Common myeloid progenitor, CD34-positive (primary cell): Measurements from ENCODE around the gene TNFRSF1A.

Experiments
- CTCF ChIA-PET: fragments of 350-600 bp; sonication (Branson Sonifier 250); formaldehyde crosslinking; loops from one replicate; lab custom pipeline; 2021; ENCODE audit warnings: antibody characterized with exemption; lab: Charles Lee
- POLR2A ChIA-PET: fragments of 350-600 bp; sonication (Branson Sonifier 250); formaldehyde crosslinking; loops from one replicate; lab custom pipeline; 2021; ENCODE audit warnings: antibody characterized with exemption; lab: Charles Lee
- DNase-seq, 3 donors: peaks; one replicate each; pipeline versions ENCODE4 v3.0.0 to v3.0.0-alpha.2; 2013
- H3K27ac ChIP-seq, 2 experiments: 1 replicate in 1 of 2; 2 replicates in 1 of 2; pipeline ENCODE4 v1.7.0; 2013; ENCODE audit warnings: inconsistent platforms in 2 of 2, low read length in 2 of 2, mild to moderate bottlenecking in 2 of 2, low read depth in 1 of 2, moderate library complexity in 1 of 2; ENCODE audit not compliant: severe bottlenecking in 2 of 2, insufficient read depth in 1 of 2, poor library complexity in 1 of 2
- H3K27me3 ChIP-seq, 5 experiments: replicated peaks in 2 of 5; 1 replicate in 3 of 5; 2 replicates in 2 of 5; pipeline versions ENCODE4 v1.6.1 to v1.7.0; 2013; ENCODE audit warnings: low read length in 4 of 5, mild to moderate bottlenecking in 2 of 5, moderate library complexity in 2 of 5, inconsistent platforms in 1 of 5; ENCODE audit not compliant: insufficient read depth in 5 of 5, control insufficient read depth in 4 of 5
- H3K36me3 ChIP-seq, 4 experiments: 1 replicate in 2 of 4; 2 replicates in 2 of 4; pipeline versions ENCODE4 v1.6.1 to v1.7.0; 2013; ENCODE audit warnings: low read length in 3 of 4, control low read depth in 1 of 4, mild to moderate bottlenecking in 1 of 4; ENCODE audit not compliant: control insufficient read depth in 4 of 4, insufficient read depth in 4 of 4
- H3K4me1 ChIP-seq, 4 experiments: 1 replicate in 3 of 4; 2 replicates in 1 of 4; pipeline versions ENCODE4 v1.6.1 to v1.7.1; 2013; ENCODE audit warnings: low read length in 3 of 4, mild to moderate bottlenecking in 3 of 4, control low read depth in 1 of 4, inconsistent platforms in 1 of 4, moderate library complexity in 1 of 4; ENCODE audit not compliant: control insufficient read depth in 4 of 4, insufficient read depth in 4 of 4; ENCODE audit errors: control extremely low read depth in 1 of 4
- H3K4me3 ChIP-seq, 7 experiments: 1 replicate in 4 of 7; 2 replicates in 3 of 7; pipeline versions ENCODE4 v1.5.1 to v1.7.0; 2013; ENCODE audit warnings: mild to moderate bottlenecking in 7 of 7, low read length in 6 of 7, moderate library complexity in 6 of 7, inconsistent platforms in 2 of 7, low read depth in 2 of 7, control low read depth in 1 of 7; ENCODE audit not compliant: insufficient read depth in 4 of 7, control insufficient read depth in 1 of 7; ENCODE audit errors: extremely low read depth in 1 of 7
- H3K9me3 ChIP-seq, 5 experiments: 1 replicate in 4 of 5; 2 replicates in 1 of 5; pipeline versions ENCODE4 v1.6.1 to v1.7.1; 2013; ENCODE audit warnings: low read length in 4 of 5, mild to moderate bottlenecking in 2 of 5, inconsistent platforms in 1 of 5, low read depth in 1 of 5, moderate library complexity in 1 of 5; ENCODE audit not compliant: control insufficient read depth in 4 of 5, insufficient read depth in 2 of 5; ENCODE audit errors: control extremely low read depth in 1 of 5
- WGBS: methylation state at CpG from one replicate; pipeline ENCODE4 v1.1.5; 2013; ENCODE audit not compliant: insufficient coverage; 5-methylcytosine and 5-hydroxymethylcytosine counted together

Gene TNFRSF1A

DNA sequence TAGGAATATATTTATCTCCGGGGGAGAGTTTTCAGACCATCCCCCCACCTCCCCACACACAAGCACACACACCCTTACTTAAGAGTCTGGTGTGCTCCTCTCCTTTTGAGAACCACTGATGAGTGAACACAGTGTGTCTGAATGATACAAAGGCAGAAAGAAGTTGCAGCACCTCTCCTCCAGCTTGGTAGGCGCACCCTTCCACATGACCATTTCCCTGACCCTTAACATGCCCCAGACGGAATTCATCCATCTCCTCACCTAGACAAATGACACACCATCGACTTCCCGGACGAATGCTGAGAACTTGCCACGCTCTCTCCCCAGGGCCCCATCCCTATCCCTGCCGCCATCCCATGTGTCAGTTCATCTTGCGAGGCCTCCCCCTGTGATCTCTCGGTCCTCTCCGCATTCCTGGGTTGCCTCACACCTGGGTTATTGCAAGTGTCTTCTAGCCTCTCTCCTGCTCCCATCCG lies 3.9 kb downstream of the TNFRSF1A start:
- Histone ChIP-seq H3K27ac (peak overlapping the region; percentile 74 to 96), H3K36me3 (peaks cover 4 to 45% (median 20%) of the 10 kb centered on the region in 4 experiments), H3K9me3 (no peaks in the 10 kb centered on the region), H3K4me3 (peak overlapping the region in 6 of 7 experiments; percentile 95 to 99 (median 98)), H3K4me1 (peaks cover 30 to 90% (median 84%) of the 10 kb centered on the region in 4 experiments), H3K27me3 (no peaks in the 10 kb centered on the region)
- ChIA-PET CTCF (interaction anchor here (1.1 to 12.2 kb wide), 4 partner anchors 12 to 35 kb away, joined by 3 to 84 read pairs (median 70); partner anchors contain the start of gene SCNN1A), POLR2A (no interaction called here)
- 35% methylated on average over 11 of the region's 12 CpGs for WGBS
- DNase-seq, result peak in 1 of 3 donors; percentile 51

DNA sequence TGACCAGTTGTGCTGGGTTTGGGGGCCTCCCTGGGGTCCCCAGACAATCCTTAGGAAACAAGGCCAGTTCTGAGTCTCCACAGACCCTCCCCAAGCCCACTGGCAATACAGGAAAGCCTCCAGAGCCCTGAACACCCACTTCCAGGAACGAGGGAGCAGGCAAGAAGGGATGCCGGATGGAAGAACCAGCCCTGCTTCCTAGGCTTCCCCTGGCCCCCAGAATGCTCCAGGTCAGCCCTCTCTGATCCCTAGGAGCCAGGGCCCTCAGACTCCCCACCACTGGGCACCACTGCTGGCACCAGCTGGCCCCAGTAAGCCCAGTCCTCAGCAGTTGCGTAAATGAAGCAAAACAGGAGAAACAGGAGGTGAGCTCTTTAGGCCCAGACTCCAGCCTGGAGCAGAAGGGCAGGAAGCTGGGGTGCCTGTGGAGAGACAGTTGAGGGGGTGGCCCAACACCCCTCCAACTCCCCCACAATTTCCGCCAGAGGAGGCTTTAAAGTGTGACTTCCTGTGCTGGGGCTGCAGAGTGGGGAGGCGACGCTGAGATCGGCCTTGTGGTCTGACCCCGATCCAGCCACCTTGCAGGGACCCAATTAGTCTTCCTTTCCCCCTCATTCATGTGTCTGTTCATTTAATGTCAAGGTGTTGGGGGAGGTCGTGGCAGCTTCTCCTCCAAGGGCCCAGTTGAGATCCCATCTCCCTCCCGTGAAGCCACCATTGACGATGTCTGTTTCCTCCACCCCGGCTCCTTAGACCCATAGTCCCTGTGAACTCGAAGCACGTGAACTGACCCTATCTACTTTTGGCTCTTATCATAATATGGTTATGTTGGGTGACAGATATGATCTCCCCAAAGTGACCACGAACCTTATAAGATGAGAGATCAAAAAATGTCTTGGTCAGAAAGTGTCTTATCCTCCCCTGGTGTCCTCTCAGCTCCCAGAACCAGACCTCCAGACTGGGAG lies 4.7 kb downstream of the TNFRSF1A start:
- POLR2A ChIA-PET, result interaction anchor here (0.6 to 3.7 kb wide), 11 partner anchors 8 to 773 kb away, joined by 3 to 15 read pairs (median 5); partner anchors contain the start of gene VAMP1
- H3K4me3 ChIP-seq, result peak overlapping the region; percentile 11 to 99 (median 97)
- H3K9me3 ChIP-seq, result no peaks in the 10 kb centered on the region
- peak overlapping the region; percentile 74 to 96 for H3K27ac ChIP-seq
- peaks cover 8 to 53% (median 26%) of the 10 kb centered on the region in 4 experiments for H3K36me3 ChIP-seq
- CTCF ChIA-PET, result interaction anchor here (0.7 to 12.2 kb wide), 19 partner anchors 9 to 282 kb away, joined by 3 to 84 read pairs (median 4); partner anchors contain the start of genes LTBR and SCNN1A
- DNase-seq, result peak; percentile 58 to 90 (median 87)
- peaks cover 31 to 89% (median 81%) of the 10 kb centered on the region in 4 experiments for H3K4me1 ChIP-seq
- no peaks in the 10 kb centered on the region for H3K27me3 ChIP-seq
- WGBS, result 3% methylated on average over 5 of the region's 15 CpGs

DNA sequence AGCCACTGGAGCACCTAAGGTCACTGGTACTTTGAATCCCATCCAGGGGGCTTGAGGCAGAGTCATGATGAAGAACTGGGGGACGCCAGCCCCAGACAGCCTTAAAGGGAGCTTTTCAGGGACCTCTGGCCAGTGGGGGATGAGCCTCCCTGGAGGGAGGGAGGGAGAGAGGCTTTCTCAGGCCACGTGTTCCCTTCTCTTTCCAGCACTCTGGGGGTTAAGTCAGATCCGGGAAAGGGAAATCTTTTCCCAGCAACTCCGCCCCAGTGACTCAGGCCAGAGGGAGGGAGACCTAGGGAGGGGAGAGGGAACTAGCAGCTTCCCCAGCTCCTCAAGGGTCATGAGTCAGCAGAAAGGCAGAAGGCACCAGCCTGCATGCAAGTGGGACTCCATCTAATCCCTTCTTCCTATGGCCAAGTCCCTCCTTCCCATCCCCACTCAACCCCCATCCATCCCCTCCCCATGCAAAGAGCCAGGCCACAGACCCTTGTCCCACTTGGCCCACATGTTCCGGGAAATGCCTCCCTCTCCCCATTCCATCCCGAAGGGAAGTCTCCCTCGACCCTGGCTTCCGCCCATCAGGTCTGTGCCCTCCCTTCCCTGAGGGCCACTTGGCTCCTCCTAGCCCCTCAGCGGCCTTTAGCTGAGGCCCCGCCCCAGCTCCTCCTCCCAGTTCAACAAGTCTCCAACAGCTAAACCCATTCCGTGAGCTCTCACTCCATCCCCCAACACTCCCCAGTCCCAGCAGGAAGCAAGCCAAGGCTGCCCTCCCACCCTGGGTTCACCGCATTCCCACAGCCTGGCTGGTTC lies 5.6 kb downstream of the TNFRSF1A start:
- 2% methylated on average over 9 of the region's 12 CpGs for WGBS
- POLR2A ChIA-PET, result interaction anchor here (0.5 to 3.7 kb wide), 12 partner anchors 9 to 774 kb away, joined by 3 to 15 read pairs (median 4); partner anchors contain the start of gene VAMP1
- CTCF ChIA-PET, result interaction anchor here (0.6 to 12.2 kb wide), 26 partner anchors 10 to 281 kb away, joined by 3 to 84 read pairs (median 4); partner anchors contain the start of genes LTBR and SCNN1A
- Histone ChIP-seq H3K27me3 (no peaks in the 10 kb centered on the region), H3K36me3 (peaks cover 9 to 60% (median 31%) of the 10 kb centered on the region in 4 experiments), H3K4me3 (peak overlapping the region; percentile 11 to 99 (median 97)), H3K4me1 (peaks cover 30 to 85% (median 79%) of the 10 kb centered on the region in 4 experiments), H3K27ac (peak overlapping the region; percentile 74 to 96), H3K9me3 (no peaks in the 10 kb centered on the region)
- DNase-seq, result peak; percentile 88 to 92 (median 91)

DNA sequence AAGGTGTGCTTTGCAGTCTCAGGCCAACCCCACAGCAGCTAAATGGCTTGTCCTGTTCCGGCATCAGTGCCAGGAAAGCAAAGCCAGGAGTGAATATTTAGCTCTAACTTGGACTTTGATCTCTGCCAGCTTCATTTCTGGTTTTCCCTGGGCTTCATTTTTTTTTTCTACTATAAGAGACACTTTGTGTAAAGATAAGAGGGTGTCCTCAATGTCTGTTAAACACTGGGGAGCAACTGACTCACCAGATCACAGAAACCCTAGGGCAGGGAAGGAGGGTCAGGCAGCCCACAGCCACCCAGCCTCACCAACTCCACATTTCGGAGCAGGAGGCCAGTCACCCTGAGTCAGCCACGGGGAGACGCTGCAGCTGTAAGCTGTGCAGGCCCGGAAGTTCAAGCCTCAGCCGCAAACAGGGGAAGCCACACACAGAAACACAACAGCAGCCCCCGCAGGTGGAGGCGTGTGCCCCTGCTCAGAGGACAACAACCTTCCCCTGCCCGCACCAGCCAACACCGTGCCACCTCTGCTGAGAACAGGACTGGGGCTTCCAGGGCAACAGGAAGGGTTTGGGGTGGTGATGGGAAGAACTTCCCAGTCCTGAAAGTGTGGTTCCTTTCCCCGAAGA lies 6.3 kb downstream of the TNFRSF1A start:
- 0% methylated on average over 2 of the region's 11 CpGs for WGBS
- peaks cover 13 to 68% (median 38%) of the 10 kb centered on the region in 4 experiments for H3K36me3 ChIP-seq
- ChIA-PET CTCF (interaction anchor here (0.6 to 12.2 kb wide), 31 partner anchors 8 to 200 kb away, joined by 3 to 84 read pairs (median 5); partner anchors contain the start of gene SCNN1A), POLR2A (interaction anchor here (0.7 to 3.7 kb wide), 9 partner anchors 8 to 198 kb away, joined by 3 to 15 read pairs (median 5); partner anchors contain the start of gene VAMP1)
- peak overlapping the region in 6 of 7 experiments; percentile 65 to 99 (median 98) for H3K4me3 ChIP-seq
- H3K27me3 ChIP-seq, result no peaks in the 10 kb centered on the region
- peaks cover 30 to 81% (median 78%) of the 10 kb centered on the region in 4 experiments for H3K4me1 ChIP-seq
- no peaks in the 10 kb centered on the region for H3K9me3 ChIP-seq
- H3K27ac ChIP-seq, result peak overlapping the region; percentile 74 to 96
- peak; percentile 87 to 96 (median 94) for DNase-seq

DNA sequence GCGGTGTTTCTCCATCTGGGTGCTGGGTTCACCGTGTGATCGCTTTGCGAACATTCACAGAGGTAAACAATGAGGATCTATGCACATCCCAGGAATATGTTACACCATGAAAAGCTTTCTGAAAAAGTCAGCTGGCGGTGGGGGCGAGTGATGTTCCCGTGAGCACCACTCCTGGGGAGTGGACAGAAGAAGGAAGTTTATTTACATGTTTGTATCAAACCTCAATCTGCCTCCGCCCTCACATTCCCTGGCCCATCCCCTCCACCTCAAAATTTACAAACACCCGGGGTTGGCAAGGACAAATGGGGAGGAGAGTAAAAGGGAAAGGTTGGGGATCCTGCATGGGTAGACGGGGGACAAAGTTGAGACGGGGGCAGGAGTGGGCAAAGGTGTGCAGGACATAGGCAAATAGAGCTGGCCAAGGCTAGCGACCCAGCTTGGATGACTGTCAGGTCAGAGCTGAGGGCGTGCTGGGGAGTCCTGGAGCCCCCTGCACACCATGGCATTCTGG lies 6.9 kb downstream of the TNFRSF1A start:
- H3K27me3 ChIP-seq, result no peaks in the 10 kb centered on the region
- DNase-seq, result no peak
- POLR2A ChIA-PET, result interaction anchor here (0.7 to 3.7 kb wide), 6 partner anchors 9 to 135 kb away, joined by 3 to 15 read pairs (median 5); partner anchors contain the start of gene VAMP1
- no peaks in the 10 kb centered on the region for H3K9me3 ChIP-seq
- H3K27ac ChIP-seq, result peak overlapping the region; percentile 48 to 96
- 83% methylated on average over 9 of the region's 13 CpGs for WGBS
- CTCF ChIA-PET, result interaction anchor here (0.6 to 12.2 kb wide), 26 partner anchors 9 to 201 kb away, joined by 3 to 84 read pairs (median 5); partner anchors contain the start of gene SCNN1A
- H3K4me3 ChIP-seq, result peak overlapping the region in 6 of 7 experiments; percentile 20 to 99 (median 98)
- peaks cover 16 to 72% (median 44%) of the 10 kb centered on the region in 4 experiments for H3K36me3 ChIP-seq
- peaks cover 28 to 76% (median 74%) of the 10 kb centered on the region in 4 experiments for H3K4me1 ChIP-seq
